KMS-11 (cell line): Measurements from ENCODE around the gene FAM83F.
"Not testable (repeated sequence)": the region's sequence is repeated elsewhere in the genome, so short reads cannot be mapped to it uniquely, and the experiment has no call there.

Experiments used
- H2AFZ ChIP-seq: fragments of 200-600 bp; sonication (generic); 2 replicates; pipeline ENCODE4 v1.6.1; 2016; ENCODE audit warnings: antibody characterized with exemption, mixed run types, low read depth
- H3K27ac ChIP-seq: fragments of 200-600 bp; sonication (generic); 2 replicates; pipeline ENCODE4 v1.6.1; 2016; ENCODE audit warnings: mild to moderate bottlenecking, mixed run types
- H3K27me3 ChIP-seq: fragments of 200-600 bp; sonication (generic); 2 replicates; pipeline ENCODE4 v1.6.1; 2017; ENCODE audit warnings: mild to moderate bottlenecking, low read depth, mixed run types, moderate library complexity; ENCODE audit not compliant: insufficient read depth
- H3K36me3 ChIP-seq: fragments of 200-600 bp; sonication (generic); 2 replicates; pipeline ENCODE4 v1.6.1; 2017; ENCODE audit warnings: mild to moderate bottlenecking, mixed run types; ENCODE audit not compliant: insufficient read depth
- H3K4me1 ChIP-seq: fragments of 200-600 bp; sonication (generic); 2 replicates; pipeline ENCODE4 v1.6.1; 2016; ENCODE audit warnings: mild to moderate bottlenecking, low read depth, mixed run types; ENCODE audit not compliant: poor library complexity, severe bottlenecking
- H3K4me2 ChIP-seq: fragments of 200-600 bp; sonication (generic); 2 replicates; pipeline ENCODE4 v1.7.0; 2016; ENCODE audit warnings: mild to moderate bottlenecking, mixed run types
- H3K4me3 ChIP-seq: fragments of 200-600 bp; sonication (generic); IDR thresholded peaks from 2 replicates; pipeline ENCODE4 v1.6.1; 2017; ENCODE audit warnings: low read depth, low read length, mixed read lengths; ENCODE audit not compliant: insufficient read depth
- H3K79me2 ChIP-seq: fragments of 200-600 bp; sonication (generic); 2 replicates; pipeline ENCODE4 v1.6.1; 2016; ENCODE audit warnings: low read depth, mixed run types; ENCODE audit not compliant: insufficient read depth
- H3K9ac ChIP-seq: fragments of 200-600 bp; sonication (generic); 2 replicates; pipeline ENCODE4 v1.6.1; 2016; ENCODE audit warnings: mild to moderate bottlenecking, mixed run types
- H4K20me1 ChIP-seq: fragments of 200-600 bp; sonication (generic); 2 replicates; pipeline ENCODE4 v1.6.1; 2016; ENCODE audit warnings: mild to moderate bottlenecking, mixed run types; ENCODE audit not compliant: insufficient read depth
- TF ChIP-seq, protein P1 (sequence below): fragments of 200-600 bp; sonication (generic); conservative IDR thresholded peaks from 2 replicates; pipeline ENCODE4 v1.6.1; 2017; ENCODE audit warnings: low read depth, mild to moderate bottlenecking, antibody characterized with exemption, low read length, moderate library complexity, mixed read lengths

The FAM83F gene

GRCh38 chr22:40024201-40025061, 29.7 kb downstream of the FAM83F start:
- no peaks in the 10 kb centered on the region; the same call in 1 of the 2 replicates for H3K27me3 ChIP-seq
- H3K4me1 ChIP-seq = peaks cover 4% of the 10 kb centered on the region
- H3K27ac ChIP-seq = no peak overlapping the region
- H3K79me2 ChIP-seq = no peaks in the 10 kb centered on the region
- H4K20me1 ChIP-seq = no peaks in the 10 kb centered on the region
- H3K4me3 ChIP-seq = no peak overlapping the region
- no peaks in the 10 kb centered on the region for H3K36me3 ChIP-seq
- TF ChIP-seq, protein P1, sequence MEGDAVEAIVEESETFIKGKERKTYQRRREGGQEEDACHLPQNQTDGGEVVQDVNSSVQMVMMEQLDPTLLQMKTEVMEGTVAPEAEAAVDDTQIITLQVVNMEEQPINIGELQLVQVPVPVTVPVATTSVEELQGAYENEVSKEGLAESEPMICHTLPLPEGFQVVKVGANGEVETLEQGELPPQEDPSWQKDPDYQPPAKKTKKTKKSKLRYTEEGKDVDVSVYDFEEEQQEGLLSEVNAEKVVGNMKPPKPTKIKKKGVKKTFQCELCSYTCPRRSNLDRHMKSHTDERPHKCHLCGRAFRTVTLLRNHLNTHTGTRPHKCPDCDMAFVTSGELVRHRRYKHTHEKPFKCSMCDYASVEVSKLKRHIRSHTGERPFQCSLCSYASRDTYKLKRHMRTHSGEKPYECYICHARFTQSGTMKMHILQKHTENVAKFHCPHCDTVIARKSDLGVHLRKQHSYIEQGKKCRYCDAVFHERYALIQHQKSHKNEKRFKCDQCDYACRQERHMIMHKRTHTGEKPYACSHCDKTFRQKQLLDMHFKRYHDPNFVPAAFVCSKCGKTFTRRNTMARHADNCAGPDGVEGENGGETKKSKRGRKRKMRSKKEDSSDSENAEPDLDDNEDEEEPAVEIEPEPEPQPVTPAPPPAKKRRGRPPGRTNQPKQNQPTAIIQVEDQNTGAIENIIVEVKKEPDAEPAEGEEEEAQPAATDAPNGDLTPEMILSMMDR = peak; percentile 80
- H2AFZ ChIP-seq = 0 out of 2 replicates have a peak overlapping the region, but pooled peaks have one; percentile 2
- H3K4me2 ChIP-seq = no peak overlapping the region; the same call in 1 of the 2 replicates
- no peak overlapping the region for H3K9ac ChIP-seq

DNA sequence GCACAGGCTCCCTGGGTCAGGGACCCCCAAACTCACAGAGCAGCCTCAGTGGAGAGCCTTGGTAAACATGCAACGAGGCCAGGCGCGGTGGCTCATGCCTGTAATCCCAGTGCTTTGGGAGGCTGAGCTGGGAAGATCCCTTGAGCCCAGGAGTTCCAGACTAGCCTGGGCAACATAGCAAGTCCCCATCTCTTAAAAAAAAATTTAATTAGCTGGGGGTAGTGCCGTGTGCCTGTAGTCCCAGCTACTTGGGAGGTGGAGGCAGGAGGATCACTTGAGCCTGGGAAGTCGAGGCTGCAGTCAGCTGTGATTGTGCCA, 30.3 kb downstream of the FAM83F start:
- H4K20me1 ChIP-seq, H3K79me2 ChIP-seq, H3K9ac ChIP-seq, H3K4me1 ChIP-seq, H3K27me3 ChIP-seq, H3K4me3 ChIP-seq, H3K27ac ChIP-seq, H3K4me2 ChIP-seq, H3K36me3 ChIP-seq: not testable (repeated sequence)
- TF ChIP-seq, protein P1 = peak; percentile 49
- 0 out of 2 replicates have a peak overlapping the region, but pooled peaks have one; percentile 2 for H2AFZ ChIP-seq

DNA sequence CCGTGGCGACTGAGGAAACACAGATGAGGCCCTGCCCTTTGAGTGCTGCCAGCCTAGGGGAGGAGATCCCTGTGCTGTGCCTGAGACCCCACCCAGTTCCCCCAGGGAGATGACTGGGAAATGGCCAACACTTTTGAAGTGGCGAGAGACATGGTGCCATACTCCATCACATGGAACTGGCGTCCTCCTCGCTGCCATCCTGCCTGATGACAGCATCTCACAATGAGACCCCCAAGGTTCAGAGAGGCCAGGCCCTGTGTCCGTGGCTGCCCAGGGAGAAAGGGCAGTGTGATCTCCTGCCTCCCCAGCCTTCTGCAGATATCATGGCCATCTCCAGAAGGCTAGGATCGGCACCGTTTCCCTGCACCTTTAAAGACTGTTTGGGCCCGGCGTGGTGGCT, 31.1 kb downstream of the FAM83F start:
- Histone ChIP-seq H3K4me2 (no peak overlapping the region), H3K9ac (no peak overlapping the region), H3K27ac (no peak overlapping the region), H3K4me3 (no peak overlapping the region), H3K36me3 (no peaks in the 10 kb centered on the region), H3K4me1 (peaks cover 4% of the 10 kb centered on the region), H3K79me2 (no peaks in the 10 kb centered on the region), H2AFZ (no peak overlapping the region), H4K20me1 (no peaks in the 10 kb centered on the region), H3K27me3 (peaks cover 2% of the 10 kb centered on the region; the same call in 1 of the 2 replicates)
- TF ChIP-seq, protein P1 = no peak

DNA sequence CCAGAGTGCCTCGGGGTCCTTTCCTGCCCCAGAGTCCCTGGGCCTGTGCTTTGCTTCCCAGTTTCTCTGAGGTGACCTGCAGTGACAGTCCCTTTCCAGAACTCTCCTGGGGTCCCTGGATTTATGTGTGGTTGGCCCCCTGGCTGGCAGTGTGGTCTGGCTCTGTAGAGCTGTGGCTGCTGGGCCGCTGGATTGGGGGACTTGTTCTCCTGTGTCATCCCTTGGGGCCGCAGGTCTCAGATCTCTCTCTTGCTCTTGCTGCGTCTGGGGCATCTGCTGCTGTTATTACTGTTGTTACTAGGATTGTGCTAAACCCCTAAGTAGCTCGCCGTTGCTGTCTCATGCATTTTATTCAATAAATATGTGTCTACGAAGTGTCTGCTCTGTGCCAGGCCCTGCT, 31.9 kb downstream of the FAM83F start:
- Histone ChIP-seq H3K79me2 (no peaks in the 10 kb centered on the region), H3K4me1 (peaks cover 4% of the 10 kb centered on the region), H3K4me3 (no peak overlapping the region), H3K27me3 (peaks cover 2% of the 10 kb centered on the region; the same call in 1 of the 2 replicates), H2AFZ (no peak overlapping the region), H3K4me2 (no peak overlapping the region), H3K9ac (no peak overlapping the region), H3K27ac (no peak overlapping the region), H4K20me1 (no peaks in the 10 kb centered on the region), H3K36me3 (no peaks in the 10 kb centered on the region)
- TF ChIP-seq, protein P1 = no peak
